ENCODE data around the gene ZDHHC14. TPM values are rescaled to one million over a fixed set of nuclear protein-coding genes. Genes with fewer than 3 reads are reported as not detected.
"Not testable (repeated sequence)": the region's sequence is repeated elsewhere in the genome, so short reads cannot be mapped to it uniquely, and the experiment has no call there.

ZDHHC14 gene
- total RNA-seq, 1 donor from 2014 or later: 6.5 TPM

DNA sequence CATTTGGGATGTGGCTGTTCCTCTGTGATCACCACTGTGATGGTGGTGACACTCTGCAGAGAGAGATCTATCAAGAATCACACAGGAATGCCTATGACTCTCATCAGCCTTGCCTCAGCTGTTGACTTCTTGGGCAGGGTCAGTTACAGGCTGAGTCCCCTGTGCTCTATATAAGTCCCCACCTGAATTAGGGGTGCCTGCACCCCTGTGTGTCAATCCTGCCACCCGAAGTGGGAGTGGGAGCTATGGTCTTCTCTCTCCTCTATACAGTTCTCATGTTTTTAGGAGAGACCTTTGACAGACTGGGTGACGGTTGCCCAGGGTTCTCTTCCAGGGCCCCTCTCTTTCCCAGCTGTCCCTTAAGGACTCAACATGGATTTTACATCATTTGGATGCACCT, 173.8 kb downstream of the ZDHHC14 start:
- DNase-seq: no peak

GRCh38 chr6:157555455-157556143, 174.6 kb downstream of the ZDHHC14 start:
- no peak for DNase-seq

GRCh38 chr6:157556144-157556645, 175.2 kb downstream of the ZDHHC14 start:
- no peak for DNase-seq

DNA sequence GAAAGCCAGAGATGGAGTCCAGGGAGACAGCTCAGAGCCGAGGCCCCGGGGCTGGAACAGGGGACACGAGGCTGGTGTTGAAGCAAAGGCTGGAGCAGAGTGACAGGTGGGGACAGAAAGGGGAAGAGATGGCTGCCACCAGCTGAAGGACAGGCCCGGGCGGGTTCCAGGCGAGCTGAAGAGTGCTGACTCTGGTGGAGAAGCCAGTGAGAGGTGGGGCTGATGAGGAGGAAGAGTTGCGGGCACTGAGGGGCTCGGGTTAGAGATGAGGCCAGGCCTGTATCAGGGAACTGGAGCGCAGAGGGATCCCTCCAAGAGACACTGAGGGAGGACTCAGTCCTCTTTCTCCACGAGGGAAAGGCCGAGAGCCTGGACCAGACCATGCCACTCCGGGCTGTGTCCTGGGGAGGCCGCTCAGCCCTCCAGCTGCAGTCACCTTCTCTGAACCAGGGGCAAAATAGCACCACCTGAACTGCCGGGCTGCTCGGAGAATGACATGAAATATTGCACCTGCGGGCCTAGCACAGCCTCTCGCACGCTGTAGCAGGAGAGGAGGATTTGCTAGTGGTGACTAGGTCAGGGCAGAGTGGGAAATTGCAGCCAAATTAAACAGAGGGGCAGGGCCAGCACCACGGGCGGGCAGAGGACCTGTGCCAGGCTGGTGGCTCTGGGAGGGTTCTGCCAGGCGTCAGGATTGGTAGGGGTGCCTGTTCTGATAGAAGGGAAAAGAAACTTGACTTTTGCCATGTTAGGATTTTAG, 175.9 kb downstream of the ZDHHC14 start:
- no peak for DNase-seq

DNA sequence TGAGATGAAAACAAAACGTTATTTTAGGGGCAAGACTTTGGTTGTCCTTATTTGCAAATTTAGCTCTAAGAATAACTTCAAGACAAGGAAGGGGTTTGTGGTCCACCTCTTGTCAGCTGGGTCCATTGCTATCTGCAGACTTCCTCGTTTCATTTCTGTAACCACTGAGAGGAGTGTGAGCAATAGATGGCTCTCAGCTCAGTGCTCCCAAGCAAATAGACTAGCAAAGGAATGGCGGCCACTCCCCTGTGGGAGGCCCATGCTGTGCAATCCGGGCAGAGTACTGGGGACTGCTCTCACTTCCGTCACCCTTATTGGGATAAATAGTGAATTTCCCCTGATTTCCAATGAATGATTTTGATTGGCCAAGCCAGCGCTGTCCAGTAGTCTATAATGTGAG, 176.6 kb downstream of the ZDHHC14 start:
- no peak for DNase-seq

DNA sequence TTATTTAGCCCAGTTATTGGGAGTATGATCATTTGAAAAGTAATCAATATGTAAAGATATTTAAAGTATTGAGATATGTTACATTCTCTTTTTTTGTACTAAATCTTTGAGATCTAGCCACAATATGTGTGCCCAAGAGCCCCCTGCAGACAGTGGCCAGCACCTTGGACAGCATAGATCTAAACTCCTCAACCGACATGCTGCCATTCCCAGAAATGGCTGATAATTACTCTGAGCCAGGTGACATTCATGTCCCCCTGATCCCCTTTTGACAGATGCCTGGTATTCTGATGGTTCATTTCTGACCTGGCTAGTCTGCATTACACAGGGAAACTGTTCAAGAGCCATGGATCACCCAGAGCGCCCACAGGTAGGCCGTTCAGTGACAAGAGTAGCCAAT, 177.1 kb downstream of the ZDHHC14 start:
- no peak for DNase-seq

GRCh38 chr6:157558487-157559200, 177.7 kb downstream of the ZDHHC14 start:
- no peak for DNase-seq

DNA sequence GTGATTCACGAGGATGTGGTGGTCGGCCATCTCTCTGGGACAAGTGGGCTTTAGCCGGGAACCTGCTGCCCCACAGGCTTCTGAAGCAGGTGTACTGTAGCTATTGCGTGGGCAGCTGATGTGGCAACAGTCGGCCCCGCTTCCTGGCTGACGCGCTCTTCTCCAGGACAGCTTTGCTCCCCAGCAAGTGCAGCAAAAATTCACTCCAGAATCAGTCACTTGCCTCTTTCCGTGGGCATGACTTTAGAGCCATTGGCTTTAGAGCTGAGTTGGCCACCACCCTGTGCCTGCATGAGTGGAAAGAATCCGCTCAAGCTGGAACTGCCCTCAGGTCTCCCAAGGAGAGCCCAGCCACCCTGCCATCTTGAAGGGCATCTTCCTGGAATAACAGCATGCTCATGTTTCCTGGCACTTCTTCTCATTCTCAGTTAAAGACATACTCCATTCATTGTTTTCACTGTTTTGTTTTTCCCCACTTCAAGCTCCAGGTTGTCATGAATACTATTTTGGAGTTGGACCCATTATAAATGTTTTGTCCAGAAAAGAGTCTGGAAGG, 178.3 kb downstream of the ZDHHC14 start:
- no peak for DNase-seq

- DNase-seq: not testable (repeated sequence)
Measured at GRCh38 chr6:157560063-157560462, 179.1 kb downstream of the ZDHHC14 start.

DNA sequence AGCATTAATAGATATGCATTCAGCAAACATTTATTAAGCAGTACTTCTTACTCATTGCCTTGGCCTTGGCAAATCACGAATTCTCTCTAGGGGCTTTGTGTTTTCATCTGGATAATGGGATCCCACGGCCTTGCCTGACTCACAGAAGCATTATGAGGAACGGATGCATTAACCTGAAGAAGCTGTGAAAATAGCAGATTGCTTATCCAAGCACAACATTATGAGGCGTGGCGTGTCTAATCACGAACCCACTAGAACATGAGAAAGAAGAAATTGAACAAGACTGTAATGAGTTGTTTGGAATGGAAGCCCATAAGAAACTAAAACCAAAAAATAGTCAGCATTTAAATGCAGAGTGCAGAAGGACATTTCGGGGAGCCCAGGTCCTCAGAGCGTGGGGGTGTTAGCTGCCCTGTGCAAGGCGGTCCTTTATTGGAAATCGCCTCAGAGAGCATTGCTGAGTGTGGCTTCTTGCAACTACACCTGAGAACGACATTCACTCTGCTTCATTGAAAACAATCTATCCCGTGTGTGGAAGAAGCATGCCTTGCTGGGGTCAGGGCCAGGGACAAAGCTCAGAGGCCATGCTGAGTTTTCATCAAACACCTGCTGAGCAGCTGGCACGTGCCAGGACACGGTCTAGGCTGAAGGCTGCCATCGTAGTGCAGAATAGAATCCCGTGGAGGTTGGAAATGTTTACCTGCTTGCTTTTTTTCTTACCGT, 179.9 kb downstream of the ZDHHC14 start:
- no peak for DNase-seq

DNA sequence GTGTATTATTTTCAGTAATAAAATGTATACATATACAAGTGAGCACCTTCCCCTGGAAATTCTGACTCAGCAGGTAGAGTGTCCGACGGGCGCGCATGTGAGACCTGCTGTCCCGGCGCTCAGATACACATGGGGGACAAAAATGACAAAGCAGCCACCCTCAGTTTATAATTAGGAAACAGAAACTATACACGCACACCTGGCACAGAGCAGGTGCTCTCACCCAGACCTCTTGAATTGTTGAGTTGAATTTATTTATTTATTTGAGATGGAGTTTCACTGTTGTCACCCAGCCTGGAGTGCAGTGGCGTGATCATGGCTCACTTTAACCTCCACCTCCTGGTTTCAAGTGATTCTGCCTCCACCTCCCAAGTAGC, 180.4 kb downstream of the ZDHHC14 start:
- no peak for DNase-seq

- DNase-seq: no peak
Measured at GRCh38 chr6:157561929-157562810, 181.2 kb downstream of the ZDHHC14 start.

DNA sequence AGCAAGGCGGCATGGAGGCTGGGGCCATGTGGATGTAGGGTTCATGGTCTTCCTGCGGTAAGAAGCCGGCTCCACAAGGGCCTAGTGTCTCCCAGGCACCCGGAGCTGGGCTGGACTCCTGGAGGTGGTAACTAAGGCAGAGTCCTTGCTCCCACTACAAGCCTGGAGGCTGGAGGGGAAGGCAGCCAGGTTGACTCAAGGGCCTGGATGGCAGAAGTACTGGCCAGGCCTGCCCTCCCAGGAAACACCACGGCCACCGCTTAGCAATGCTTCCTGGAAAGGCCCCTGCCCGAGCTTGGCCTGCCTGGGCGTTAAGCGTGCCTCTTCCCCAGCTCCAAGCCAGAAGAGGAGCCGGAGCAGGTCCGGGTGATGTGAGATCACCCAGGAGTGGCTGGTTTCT, 182.0 kb downstream of the ZDHHC14 start:
- DNase-seq: no peak

DNA sequence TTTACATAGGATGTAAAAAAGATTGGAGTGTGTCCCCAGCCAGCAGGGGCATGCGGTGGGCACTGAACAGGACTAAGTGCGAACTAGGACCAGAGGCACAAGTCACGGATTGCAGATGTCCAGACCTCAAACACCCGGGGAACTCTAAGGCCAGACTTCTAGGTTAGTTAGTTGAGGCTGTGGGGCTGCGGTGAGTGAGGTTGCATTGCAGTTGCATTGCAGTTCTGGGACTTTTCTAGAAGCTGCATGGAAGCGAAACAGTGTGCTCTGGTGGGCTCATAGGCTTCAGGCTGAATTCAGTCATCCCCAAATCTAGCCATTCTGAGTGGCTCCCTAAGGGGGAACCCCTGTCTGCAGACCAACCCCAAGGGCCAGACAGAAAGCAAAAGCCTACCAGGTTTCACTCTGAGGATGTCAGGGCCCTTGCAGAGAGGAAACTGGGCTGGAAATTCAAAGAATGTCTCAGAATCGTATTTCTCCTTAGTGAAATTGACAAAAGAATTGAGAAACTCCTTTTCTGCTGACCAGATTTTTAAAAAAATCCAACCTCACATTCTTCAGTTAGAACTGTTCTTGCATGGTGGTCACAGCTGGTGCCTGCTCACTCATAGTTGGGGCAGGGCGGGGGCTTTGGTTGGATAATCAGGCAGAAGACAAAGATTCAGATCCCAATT, 182.8 kb downstream of the ZDHHC14 start:
- DNase-seq: no peak

- DNase-seq: no peak
Measured at GRCh38 chr6:157568702-157569101, 187.7 kb downstream of the ZDHHC14 start.

DNA sequence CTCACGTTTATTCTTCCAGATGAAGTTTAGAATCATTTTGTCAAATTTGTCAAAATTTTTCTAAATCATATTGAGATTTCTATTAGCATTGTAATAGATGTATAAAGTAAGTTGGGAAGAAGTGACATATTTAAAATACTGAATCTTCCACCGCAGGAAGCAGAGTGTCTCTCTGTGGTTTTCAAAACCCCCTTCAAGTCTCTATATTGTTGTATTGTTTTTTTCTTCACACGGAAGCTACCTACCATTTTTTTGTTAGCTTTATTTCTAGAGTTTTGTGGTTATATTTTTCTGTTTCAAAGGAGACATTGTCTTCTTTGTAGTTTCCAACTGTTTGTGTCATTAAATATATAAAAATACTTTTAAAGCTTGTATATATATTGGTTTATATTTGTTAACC, 188.6 kb downstream of the ZDHHC14 start:
- no peak for DNase-seq

DNA sequence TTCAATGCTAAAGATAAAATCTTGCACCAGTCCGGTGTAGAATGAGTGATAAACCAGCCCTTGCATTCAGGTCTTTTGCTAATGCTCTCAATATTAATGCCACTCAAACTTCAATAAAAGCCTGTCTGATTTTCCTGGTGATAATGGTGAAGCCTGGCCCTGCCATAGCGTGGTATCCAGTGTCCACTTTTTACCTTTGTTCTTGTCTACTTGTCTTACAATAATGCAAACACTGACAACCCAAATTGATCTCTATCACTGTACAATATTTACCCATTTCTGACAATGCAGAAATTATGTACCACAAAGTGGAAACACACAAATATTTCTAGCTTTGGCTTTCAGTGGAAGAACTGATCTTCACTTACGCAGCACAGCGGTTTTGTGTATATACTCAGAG, 189.1 kb downstream of the ZDHHC14 start:
- DNase-seq: no peak

DNA sequence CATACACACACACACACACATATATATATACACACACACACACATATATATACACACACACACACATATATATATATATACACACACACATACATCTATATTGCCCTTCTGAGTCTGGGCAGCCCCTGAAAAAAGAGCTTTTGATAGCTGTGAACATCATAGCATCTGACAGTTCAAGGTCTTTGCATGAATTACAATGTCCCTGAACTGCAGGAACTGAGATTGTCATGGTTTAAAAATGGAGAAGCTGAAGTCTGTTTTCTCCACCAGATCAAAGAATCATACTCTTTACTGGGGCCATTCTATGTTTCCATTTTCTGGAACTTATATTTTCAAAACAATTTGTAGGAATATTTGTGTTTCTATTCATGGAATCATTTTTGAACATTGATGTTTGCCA, 189.8 kb downstream of the ZDHHC14 start:
- DNase-seq: no peak

- no peak for DNase-seq
Measured at GRCh38 chr6:157571269-157571668, 190.3 kb downstream of the ZDHHC14 start.

DNA sequence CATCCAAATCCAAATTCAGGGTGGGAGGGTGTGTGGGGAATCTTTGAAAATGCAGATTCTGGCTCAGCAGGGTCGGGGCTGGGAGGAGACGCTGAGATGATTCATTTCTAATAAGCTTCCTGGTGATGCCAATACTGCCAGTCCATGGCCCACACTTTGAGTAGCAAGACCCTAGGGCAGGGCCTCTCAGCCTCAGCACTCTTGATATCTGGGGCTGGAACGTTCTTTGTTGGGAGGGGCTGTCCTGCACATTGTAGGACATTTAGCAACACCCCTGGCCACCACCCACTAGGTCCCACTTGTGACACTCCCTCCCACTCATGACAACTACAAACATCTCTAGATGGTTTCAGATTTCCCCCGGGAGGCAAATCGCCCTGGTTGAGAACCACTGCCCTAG, 191.0 kb downstream of the ZDHHC14 start:
- DNase-seq: no peak

Measured in tongue (tissue), 2 donors.